ENCODE measurements around the gene YTHDF2. TPM values are rescaled to one million over a fixed set of nuclear protein-coding genes. Genes with fewer than 3 reads are reported as not detected.

YTHDF2 gene
- total RNA-seq, 2 donors from 2014 or later = 59.0 to 71.7 TPM

- TF ChIP-seq CTCF (IDR thresholded peaks at IDR 0.05) = no peak
- Histone ChIP-seq H3K36me3 (no peaks in the 10 kb centered on the region), H3K27me3 (peaks cover 46% of the 10 kb centered on the region), H3K9me3 (no peaks in the 10 kb centered on the region), H3K9ac (ENCODE audit: low read depth in 2 of 2, low read length in 2 of 2) (no peak within 1 kb of the TSS), H3K4me3 (no peak within 1 kb of the TSS), H3K4me1 (no peaks in the 10 kb centered on the region), H3K27ac (no peak within 1 kb of the TSS)
- intact Hi-C loops (cut with DNase I) = no loop called here
- DNase-seq = no peak
Observed at GRCh38 chr1:28811766-28812668, 75.3 kb downstream of the YTHDF2 start, which contains the start of gene OPRD1. TSS of gene OPRD1 (plus strand) at chr1:28812170. CDS start at chr1:28812384, 214 bp downstream.

GRCh38 chr1:28812669-28813468 lies 76.1 kb downstream of the YTHDF2 start:
- no peaks in the 10 kb centered on the region for H3K36me3 ChIP-seq
- TF ChIP-seq CTCF (IDR thresholded peaks at IDR 0.05) = no peak
- H3K27ac ChIP-seq = no peak overlapping the region
- H3K9ac ChIP-seq (ENCODE audit: low read depth in 2 of 2, low read length in 2 of 2) = no peak overlapping the region
- no peak for DNase-seq
- no peaks in the 10 kb centered on the region for H3K9me3 ChIP-seq
- intact Hi-C loops (cut with DNase I) = no loop called here
- H3K27me3 ChIP-seq = peaks cover 49% of the 10 kb centered on the region
- no peaks in the 10 kb centered on the region for H3K4me1 ChIP-seq
- H3K4me3 ChIP-seq = no peak overlapping the region

- H3K27me3 ChIP-seq = peaks cover 49% of the 10 kb centered on the region
- no peak for DNase-seq
- no peak for TF ChIP-seq CTCF (IDR thresholded peaks at IDR 0.05)
Observed at GRCh38 chr1:28813931-28814465, 77.3 kb downstream of the YTHDF2 start.

GRCh38 chr1:28815533-28816185 lies 78.9 kb downstream of the YTHDF2 start:
- no peaks in the 10 kb centered on the region for H3K4me1 ChIP-seq
- no peak for TF ChIP-seq CTCF (IDR thresholded peaks at IDR 0.05)
- H3K9ac ChIP-seq (ENCODE audit: low read depth in 2 of 2, low read length in 2 of 2) = no peak overlapping the region
- no peak overlapping the region for H3K27ac ChIP-seq
- H3K9me3 ChIP-seq = no peaks in the 10 kb centered on the region
- no peak for DNase-seq
- H3K27me3 ChIP-seq = peaks cover 46% of the 10 kb centered on the region
- H3K36me3 ChIP-seq = no peaks in the 10 kb centered on the region
- no peak overlapping the region for H3K4me3 ChIP-seq
- intact Hi-C loops (cut with DNase I) = no loop called here

More at GRCh38 chr1:28813931-28814465, 77.3 kb downstream of the YTHDF2 start:
- no peaks in the 10 kb centered on the region for H3K9me3 ChIP-seq
- intact Hi-C loops (cut with DNase I) = no loop called here
- H3K36me3 ChIP-seq = no peaks in the 10 kb centered on the region
- no peak overlapping the region for H3K27ac ChIP-seq
- no peak overlapping the region for H3K4me3 ChIP-seq
- H3K4me1 ChIP-seq = no peaks in the 10 kb centered on the region
- H3K9ac ChIP-seq (ENCODE audit: low read depth in 2 of 2, low read length in 2 of 2) = no peak overlapping the region

GRCh38 chr1:28817133-28817532 lies 80.4 kb downstream of the YTHDF2 start:
- Histone ChIP-seq H3K27me3 (peaks cover 33% of the 10 kb centered on the region), H3K9ac (ENCODE audit: low read depth in 2 of 2, low read length in 2 of 2) (no peak overlapping the region), H3K4me3 (no peak overlapping the region), H3K36me3 (no peaks in the 10 kb centered on the region), H3K4me1 (no peaks in the 10 kb centered on the region), H3K27ac (no peak overlapping the region), H3K9me3 (no peaks in the 10 kb centered on the region)
- intact Hi-C loops (cut with DNase I) = no loop called here
- TF ChIP-seq CTCF (IDR thresholded peaks at IDR 0.05) = no peak
- no peak for DNase-seq

Data from colonic mucosa (tissue), 4 donors.